Measurements from ENCODE around the gene SYNPO2.

The SYNPO2 gene

DNA sequence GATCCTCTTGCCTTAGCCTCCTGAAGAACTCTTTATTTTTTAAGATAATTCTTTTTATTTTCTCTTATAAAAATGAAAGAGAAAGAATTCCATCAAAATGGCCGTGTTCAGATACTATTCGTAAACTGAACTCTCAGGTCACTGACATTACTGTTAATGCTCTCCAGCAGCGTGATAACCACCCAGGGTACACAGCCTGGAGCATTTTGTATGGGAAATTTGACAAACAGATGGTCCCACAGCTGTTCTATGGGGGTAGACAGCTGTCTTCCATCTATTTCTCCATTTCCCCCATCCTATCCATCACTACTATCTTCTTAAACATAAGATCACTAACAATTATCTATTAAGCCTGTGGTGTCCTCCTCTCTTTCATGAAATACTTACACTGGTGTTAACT, 47.8 kb downstream of the SYNPO2 start:
- DNase-seq, result no peak

DNA sequence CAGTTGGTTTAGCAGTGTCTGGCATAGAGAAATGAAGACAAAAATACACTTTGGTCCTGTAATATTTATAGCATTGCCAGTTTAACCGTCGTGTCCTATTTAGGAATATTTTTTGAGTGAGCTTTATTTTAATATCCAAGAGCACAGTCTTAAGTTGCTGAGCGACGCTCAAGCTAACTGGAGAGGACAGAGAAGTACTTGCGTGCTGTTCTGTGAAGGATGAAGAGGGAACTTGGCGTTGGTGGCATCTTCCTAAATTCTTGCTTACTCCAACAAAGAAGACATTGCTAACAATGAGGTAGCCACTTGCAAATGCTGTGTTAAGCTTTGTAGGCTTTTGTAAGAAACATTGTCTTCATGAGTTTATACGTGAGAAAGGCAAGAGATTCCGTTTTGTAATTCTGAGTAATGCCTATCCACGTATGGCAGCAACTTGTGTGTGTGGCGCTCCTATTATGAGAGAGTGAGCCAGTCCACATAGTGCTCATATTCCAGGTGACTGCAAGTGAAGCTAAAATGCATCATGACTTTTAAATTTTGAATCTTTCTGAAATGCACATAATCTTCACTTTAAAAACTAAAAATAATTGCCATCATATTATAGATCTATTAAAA, 50.6 kb downstream of the SYNPO2 start:
- no peak for DNase-seq

DNA sequence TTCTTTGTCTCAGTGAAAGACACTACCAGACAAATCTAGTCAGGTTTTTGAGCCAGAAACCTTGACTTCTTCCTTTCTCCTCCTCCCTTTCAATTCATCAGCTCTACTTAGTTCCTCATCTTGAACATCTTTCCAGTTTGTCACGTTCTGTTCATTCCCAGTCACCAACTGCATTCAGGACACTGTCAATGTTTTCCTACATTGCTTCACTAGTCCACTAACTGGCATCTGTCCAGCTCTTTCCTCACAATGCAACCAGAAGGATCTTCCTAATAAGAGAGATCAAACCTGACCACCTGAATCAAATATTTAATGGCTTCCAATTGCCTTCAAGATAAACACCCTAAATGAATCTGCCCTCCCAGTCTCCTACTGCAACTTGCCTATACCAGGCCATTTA, 52.5 kb downstream of the SYNPO2 start:
- DNase-seq, result no peak

DNA sequence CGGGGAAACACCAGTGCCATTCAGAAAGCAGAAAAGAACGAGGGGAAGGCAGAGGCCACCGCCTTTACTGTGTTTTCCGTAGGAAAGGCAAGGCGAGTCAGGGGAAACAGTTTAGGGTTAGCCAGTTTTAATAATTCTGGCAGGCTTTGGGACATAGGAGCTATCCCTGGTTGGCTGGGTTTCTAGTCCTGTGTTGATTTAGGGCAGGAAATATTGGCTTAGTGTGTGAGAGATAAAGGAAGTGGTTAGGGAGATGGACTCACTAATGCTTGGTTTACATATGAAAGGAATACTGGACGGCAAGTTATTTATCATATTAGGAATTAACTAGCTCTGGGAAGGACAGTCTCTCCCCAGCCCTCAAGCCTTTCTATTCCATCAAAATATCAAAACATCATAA, 53.1 kb downstream of the SYNPO2 start:
- no peak for DNase-seq

DNA sequence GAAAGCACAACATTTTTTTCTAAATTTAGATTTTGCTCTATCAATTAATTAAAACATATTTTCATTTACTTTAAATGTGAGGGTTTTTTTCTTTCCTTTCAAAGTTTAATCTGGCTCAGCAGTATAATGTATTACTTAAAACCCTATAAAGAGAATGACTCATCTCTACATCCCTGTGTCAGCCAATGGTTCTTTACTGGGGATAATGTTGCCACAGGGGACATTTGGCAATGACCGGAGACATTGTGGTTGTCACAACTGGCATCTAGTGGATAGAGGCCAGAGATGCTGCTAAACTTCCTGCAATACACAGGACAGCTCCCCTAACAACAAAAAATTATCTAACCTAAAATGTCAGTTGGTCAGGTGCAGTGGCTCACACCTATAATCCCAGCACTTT, 53.8 kb downstream of the SYNPO2 start:
- no peak for DNase-seq

DNA sequence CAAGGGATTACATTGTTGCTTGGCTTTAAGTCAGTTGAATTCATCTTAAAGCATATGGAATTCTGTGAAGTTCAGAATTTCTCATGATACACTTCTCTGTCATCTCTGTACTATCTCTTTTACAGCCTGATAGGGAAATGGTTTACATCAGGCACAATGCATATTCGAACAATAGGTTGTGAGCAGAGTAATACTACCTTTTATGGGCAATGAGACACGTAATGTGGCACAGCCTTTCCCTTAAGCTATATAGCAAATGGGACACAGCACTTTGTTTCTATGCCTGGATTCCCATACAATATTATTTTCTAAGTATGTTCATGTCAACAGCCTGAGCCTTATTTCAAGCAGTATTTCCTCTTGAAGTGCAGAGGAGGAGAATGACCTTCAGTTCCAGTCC, 58.4 kb downstream of the SYNPO2 start:
- no peak for DNase-seq

DNA sequence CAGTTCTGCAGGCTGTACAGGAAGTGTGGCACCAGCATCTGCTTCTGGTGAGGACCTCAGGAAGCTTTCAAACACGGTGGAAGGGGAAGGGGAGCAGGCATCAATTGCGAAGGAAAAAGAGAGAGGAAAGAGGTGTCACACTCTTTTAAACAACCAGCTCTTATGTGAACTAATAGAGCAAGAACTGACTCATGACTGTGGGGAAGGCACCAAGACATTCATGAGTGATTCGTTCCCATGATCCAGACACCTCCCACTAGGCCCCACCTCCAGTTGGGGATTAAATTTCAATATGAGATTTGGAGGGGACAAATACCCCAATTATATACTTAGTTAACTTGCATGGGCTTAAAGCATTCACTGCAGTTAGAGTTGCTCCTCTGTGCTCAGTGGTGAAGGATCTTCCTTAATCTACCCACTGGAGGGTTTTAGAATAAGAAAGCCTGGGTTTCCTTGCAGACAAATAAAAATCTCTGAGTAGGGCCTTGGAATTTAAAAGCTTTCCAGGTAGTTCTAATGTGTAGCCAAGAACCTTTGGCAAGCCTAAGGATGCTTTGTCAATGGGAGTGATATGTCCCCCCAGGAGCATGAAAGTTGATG, 60.0 kb downstream of the SYNPO2 start:
- DNase-seq, result no peak

DNA sequence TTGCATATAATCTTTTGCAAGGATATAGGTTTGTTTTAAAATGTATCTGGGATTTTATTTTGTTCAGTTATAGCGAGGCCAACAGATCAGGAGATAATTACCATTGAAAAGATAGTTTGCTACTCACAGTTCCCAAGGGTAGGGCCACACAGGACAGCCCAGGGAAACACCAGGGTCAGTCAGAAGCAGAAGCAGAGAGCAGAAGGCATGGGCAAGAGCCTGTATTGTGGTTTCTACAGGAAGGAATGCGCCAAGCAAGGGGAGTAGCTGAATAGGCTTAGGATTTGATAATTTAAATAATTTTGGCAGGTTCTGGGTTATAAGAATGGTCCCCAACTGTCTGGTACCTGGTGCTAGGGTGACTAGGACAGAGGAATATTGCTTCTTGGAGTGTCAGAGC, 61.6 kb downstream of the SYNPO2 start:
- no peak for DNase-seq

DNA sequence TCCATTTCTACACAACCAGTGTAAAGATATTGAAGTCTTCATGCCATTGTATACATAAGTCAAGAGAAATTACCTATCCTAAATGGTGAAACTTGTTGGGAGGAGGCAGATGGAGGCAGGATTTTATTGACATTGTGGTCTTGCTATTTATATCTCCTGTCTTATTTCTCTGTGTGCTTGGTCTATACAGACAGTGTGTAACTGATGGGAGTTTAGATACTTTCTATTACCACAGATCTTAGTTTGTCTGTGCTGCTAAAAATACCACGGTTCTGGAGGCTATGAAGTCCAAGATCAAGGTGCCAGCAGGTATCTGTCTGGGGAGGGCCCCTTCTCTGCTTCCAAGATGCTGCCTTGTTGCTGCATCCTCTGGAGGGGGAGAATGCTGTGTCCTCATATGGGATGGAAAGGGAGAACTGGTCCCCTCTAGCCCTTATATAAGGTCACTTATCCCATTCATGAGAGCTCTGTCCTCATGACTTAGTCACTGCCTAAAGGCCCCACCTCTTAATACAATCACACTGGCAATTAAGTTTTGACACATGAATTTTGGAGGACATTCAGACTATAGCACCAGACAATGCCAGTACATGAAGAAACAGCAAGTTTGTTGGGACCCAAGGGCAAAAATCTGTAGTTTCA, 62.4 kb downstream of the SYNPO2 start:
- no peak for DNase-seq

DNA sequence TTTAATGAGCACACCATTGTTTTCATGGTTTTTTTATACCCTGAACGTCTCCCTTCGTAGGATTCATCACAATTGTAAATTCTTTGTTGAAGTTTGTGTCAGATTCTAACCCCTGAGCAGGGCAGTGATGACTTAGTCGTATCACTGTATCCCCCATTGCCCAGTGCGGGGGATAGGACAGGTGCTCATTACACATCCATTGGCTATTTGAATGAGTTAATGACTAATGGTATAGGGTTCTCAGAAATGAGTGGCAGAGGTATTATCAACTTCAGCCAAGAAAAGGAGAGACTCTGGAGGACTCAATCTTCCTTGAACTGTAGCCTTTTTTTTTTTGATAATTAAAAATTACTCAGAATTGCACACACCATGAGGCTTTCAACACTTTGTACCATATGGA, 64.6 kb downstream of the SYNPO2 start:
- DNase-seq, result no peak

DNA sequence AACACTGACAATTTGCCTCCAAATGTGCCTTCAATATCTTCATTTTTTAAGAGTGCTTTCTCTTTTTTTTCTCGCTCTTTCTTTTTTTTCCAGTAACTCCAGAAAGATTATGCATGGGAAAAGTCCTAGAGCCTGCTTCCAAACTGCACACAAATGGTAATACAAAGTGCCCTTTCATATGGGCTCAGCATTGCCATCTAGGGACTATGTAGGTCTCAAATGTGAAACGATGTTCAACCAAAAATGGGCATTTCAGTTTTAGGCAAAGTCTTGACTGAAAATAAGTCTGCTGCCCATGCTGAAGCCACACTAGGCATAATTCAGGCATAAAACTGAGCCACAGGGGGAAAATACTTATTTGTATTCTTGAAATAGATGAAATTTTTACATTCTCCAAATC, 65.6 kb downstream of the SYNPO2 start:
- DNase-seq, result no peak

DNA sequence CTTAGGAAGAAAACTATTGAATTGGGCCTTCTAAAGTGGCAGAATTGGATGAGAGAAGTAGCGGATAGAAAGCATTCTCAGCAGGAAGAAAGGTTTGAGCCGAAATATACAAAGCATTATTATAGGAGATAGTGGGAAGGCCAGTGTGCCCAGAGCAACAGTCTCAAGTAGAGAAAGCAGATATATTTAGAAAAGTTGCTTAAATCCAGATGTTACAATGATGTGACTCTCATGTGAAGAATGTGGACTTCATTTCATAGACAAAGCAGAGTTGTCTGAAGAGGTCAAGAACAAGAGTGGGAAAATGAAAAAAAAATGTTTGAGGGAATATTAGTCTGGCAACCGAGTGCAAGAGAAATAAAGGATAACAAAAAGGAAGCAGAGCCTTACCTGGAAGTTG, 66.9 kb downstream of the SYNPO2 start:
- DNase-seq, result no peak

DNA sequence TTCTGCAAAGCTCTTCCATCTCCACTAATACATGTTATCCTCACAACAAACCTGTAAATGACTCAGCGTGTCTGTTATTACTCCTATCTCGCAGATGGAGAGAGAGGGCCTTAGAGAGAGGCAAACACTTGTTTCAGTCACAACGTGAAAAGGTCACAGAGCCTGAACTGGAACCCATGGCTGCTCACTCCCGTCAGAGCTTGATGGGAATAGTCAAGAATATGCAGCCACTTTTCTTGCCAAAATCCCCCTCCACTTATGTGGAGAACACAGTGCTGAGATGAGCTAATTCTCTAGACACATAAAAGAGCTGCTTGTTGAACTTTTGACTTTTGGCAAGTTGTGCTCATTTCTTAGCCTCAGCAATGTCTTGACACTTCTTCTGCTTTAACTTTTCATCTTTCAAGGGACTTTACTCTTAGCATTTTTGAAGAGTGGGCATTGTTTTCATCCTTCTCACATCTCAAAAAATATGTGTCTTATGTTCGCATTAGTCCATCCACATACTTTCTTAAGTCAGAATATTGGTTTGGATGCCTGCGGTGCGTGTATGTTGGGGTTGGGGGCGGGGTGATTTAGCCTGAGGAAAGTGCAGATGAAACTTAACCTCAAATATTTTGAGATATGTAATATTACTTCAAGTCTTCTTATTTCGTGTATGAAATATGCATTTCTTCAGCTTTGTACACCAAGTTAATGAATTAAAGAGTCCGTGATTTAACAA, 69.2 kb downstream of the SYNPO2 start:
- DNase-seq, result no peak

DNA sequence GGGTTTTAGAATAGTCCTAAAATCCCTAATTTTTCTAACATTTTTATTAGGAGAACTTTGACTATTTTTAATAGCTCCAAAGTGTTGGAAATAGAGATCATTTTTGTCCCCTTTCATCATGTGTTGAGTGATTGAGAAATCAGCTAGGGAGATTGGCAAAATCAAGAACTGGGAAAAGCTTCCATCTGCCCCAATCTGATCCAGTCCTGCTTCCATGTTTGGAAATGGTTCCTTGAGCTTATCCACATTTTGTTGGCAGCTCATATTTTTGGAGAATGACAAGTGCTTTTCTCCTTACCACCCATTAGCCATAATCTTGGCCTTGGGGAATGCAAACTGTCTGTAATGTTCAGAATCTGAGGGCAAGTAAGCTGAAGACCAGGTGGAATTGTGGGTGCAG, 73.9 kb downstream of the SYNPO2 start:
- no peak for DNase-seq

DNA sequence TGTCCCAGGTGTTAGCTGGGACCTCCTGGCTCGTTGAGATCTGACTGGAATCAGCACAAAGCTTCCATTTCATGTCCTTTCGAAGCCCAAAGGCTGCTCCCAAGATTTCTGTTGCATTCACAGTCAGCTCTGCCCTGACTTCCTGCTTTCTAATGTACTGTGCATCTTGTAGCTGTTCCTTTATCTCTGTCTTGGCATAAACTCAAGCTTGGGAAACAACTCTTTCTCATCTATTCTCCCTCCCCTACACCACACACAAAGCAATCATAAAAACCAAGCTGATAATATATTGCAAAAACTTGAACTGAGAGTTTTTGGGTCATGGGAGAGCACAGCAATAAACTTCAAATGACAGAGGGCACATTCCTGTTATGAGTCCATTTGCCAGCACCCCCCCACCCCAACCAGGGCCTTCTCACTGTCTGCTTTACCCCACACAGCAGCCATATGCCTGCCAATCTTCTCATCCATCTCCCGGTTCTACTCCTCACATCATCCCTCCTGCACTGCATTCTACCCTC, 76.3 kb downstream of the SYNPO2 start:
- no peak for DNase-seq

DNA sequence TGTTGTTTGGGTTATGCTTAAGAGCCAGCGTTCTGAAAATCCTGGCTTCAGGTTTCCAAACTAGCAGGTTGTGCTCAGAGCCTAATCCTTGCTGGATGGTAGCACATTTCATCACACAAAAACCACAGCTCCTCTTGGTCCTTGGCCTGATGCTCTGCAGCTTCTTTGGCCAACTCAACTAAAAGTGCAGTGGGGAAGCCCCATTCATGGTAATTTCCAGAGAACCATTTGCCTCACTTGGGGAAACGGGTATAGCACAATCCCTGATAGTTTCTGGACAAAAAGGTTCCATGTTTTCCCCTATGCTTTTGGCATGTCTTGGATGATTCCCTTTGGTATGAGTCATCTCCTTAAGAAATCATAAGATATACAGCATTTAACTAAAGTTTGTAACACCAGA, 78.7 kb downstream of the SYNPO2 start:
- no peak for DNase-seq

DNA sequence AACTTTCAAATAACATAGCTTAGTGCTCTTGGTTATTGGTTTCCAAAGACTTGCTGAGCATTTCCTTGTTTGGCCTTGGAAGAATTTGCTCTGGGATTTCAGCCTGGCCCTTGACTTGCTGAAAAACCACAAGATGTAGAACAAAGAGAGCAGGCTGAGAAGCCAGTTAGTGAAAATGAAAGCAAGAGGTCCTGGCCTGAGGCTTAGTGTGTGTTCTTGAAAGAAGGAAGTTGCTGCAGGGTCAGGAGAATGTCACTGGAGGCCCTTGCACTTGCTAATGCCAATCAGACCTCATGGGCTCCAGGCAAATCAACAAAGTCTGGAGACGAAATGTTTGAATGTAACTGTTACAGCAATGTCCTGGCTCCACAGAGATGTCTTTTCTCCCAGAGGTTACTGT, 79.4 kb downstream of the SYNPO2 start:
- DNase-seq, result no peak

DNA sequence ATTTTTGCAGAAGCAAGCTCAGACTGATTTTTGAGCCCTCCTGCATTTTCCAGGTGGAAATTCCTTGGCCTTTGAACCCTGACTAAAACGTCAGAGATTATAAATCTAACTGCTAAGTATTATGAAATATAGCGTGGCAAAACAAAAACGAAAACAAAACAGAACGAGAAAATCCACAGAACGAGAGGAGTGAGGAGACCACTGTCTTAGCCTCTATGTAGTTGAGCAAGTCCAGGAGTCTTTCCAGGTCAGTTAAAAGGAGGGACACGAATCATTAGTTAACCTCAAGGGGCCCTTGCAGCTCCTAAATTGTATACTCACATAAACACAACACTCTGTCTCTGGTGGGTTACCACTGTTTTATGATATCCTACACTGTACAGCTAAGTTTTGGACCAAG, 80.2 kb downstream of the SYNPO2 start:
- no peak for DNase-seq

DNA sequence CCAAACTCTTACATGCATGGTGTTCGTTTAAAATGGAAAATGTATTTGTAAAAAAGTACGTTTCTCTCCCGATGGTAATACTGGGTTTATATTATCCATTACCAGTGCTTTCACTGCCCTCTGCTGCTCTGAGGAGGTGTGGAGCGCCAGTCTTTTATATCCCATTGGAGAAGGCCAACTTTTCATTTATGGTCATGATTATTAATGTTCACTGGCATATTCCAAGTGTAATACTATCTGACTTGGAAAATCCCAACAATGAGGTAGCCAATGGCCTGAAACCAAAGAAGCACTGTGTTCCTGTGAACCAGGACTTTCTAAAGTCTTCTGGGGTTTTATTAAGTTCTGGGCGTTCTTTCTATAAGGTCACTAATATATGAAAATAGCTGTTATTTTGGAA, 80.7 kb downstream of the SYNPO2 start:
- no peak for DNase-seq

DNA sequence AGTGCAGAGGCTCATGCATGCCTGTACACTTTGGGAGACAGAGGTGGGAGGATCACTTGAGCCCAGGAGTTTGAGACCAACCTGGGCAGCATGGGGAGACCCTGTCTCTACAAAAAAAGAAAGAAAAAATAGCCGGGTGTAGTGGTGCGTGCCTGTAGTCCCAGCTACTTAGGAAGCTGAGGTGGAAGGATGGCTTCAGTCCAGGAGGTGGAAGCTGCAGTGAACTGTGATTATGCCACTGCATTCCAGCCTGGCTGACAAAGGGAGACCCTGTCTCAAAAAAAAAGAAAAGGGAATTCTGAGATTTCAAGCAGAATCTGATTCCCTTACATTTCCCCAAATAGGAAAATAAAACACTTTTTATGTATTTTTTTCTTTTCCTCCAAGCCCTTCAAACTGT, 83.5 kb downstream of the SYNPO2 start:
- no peak for DNase-seq

DNA sequence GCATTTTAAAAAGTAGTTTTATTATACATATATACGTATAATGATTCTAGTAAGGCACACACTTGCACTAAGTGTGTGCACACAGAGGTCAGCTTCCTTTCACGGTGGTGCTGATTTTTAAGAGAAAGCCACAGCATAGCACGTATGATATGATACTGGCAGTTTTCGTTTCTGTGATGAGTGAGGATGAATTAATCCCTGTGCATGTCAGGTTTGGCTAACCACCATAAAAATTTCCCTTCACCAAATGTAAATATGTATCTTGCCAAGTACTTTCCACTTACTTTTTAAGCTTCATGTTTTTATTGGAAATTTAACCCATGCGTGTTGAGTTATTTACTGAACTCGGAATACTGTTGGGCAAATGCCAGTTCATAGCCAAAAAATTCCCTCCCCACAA, 84.6 kb downstream of the SYNPO2 start:
- no peak for DNase-seq

DNA sequence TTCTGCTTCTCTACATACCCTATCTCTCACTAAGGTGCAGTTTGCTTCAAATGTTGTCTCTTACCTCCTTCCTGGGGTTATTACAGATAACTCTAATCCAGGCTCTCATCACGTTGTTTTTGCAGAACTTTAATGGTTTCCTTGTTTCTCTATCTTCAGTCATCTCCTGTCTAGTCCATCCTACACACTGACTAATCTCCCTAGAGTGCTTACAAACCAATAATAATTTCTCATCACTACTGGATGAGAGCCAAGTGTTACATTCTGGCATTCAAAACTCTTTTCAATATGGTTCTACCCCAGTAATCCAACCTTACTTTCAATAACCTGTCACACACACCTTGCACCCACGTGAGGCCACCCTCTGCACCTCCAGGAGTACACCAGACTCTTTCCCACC, 86.1 kb downstream of the SYNPO2 start:
- no peak for DNase-seq

DNA sequence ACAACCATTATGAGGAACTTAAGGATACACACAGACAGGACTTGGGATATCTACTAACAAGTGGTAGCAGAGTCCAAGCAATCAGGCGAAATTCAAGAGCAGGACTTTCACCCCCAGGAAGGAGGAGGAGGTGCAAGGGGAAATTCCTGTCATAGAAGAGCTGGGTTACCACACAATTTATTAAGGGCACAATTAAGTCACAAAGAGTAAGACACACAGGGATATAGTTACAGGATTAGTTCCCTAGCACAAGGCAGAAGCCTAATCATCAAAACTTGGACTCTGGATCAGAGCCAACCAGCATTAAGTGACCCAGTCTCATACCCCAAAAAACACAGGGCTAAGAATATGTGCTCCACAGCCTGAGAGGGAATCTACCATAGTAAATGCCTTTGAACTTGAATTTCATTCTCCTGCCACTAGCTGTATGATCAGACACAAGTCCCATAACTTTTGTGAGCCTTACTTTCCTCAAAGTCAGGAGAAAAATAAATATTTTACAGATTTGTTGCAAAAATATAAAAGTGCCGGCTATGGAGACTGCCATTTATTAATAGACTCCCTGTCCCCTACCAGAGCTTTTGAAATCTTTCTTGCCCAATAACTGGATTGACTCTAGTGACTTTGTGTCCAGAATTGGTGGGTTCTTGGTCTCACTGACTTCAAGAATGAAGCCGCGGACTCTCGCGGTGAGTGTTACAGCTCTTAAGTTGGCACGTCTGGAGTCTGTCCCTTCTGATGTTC, 87.0 kb downstream of the SYNPO2 start:
- no peak for DNase-seq
